ENCODE results near the gene TULP4.
"Not testable (repeated sequence)": the region's sequence is repeated elsewhere in the genome, so short reads cannot be mapped to it uniquely, and the experiment has no call there.

The TULP4 gene

DNA sequence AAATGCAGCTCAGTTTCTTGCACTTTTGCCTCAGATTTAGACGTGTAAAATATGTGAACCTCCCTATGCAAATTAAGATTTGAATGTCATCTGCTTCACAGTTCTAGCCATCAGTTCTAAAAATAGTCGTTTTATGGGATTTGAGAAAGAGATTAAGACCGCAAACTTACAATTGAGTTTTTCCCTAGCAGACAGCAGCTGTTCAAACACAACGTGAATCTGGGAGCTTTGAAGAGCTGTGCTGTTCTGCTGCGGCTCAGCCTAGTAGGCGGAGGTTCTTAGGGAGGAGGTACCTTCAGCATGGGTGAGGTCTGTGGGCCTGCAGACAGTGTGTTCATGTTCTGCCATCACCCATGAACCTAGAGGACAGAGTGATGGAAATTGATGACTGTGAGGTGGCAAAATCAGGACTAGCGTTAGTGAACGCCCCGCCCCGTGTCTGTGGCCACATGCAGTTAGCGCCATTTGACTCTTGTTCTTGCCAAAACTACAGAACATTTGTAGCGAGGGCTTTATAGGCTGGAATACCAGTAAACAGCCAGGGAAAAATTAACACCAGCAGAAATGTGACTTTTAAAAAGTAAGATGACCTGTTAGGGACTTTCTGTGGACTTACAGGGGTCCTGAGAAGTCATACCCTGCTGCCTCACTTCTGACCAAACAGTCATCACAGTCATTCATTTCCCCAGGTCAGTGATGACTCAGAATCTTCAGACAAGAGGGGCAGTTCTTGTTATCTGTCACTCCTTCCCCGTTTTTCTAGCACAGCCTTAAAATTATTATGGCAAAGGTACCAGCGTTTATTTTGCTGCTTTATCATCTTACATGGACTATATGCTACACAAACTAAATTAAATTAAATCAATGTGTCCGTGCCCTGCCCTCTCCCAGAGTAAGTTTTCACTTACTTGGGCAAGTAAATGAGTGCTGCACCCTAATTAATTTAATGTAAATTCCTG lies 163.4 kb downstream of the TULP4 start:
- peak; percentile 31 for DNase-seq

DNA sequence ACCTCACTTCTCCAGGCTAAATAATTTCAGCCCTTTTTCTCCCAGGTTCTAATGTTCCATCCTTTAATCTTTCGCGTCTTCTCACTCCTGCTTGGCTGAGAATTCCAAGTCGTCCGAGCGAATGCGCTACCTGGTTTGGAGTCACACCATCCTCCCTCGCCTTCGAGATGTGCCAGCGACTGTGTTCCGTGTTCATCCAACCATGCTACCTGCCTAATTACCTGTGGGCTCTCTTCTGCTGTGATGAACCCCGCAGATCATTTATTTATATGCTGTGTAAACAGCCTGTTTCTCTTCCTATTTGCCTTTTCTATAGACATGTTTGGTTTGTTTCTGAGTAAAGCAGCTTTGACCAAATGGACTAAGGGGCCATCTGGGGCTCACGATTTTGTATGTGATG lies 164.1 kb downstream of the TULP4 start:
- no peak for DNase-seq

DNA sequence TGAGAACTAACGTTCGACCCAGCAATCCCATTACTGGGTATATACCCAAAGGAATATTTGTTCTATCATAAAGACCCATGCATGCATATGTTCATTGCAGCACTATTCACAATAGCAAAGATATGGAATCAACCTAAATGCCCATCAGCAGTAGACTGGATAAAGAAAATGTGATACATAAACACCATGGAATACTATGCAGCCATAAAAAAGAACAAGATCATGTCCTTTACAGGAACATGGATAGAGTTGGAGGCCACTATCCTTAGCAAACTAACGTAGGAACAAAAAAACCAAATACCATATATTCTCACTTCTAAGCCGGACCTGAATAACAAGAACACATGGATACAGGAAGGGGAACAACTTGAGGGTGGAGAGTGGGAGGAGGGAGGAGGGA lies 165.5 kb downstream of the TULP4 start:
- not testable (repeated sequence) for DNase-seq

- no peak for DNase-seq
These were observed 168.7 kb downstream of the TULP4 start for GRCh38 chr6:158480989-158481388.

- DNase-seq = no peak
These were observed 169.6 kb downstream of the TULP4 start for GRCh38 chr6:158481690-158482473.

DNA sequence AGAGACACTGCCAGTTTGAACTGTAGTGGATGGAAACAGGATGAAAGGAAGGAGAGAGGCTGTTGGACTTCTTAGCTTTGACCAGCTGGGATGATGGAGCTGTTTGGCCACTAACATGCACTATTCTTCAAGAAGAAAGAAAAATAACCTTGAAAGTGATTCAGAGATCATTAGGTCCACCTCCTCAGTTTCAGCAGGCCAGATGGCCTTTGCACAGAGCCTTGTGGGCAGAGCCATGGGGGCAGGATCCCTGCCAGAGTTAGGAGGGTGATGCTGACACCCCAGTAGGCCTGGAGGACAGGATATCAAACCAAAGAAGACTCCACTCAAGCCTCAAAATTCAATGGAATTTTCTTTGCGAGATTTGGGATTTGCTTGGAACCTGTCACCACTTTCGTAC lies 173.2 kb downstream of the TULP4 start:
- DNase-seq = no peak

DNA sequence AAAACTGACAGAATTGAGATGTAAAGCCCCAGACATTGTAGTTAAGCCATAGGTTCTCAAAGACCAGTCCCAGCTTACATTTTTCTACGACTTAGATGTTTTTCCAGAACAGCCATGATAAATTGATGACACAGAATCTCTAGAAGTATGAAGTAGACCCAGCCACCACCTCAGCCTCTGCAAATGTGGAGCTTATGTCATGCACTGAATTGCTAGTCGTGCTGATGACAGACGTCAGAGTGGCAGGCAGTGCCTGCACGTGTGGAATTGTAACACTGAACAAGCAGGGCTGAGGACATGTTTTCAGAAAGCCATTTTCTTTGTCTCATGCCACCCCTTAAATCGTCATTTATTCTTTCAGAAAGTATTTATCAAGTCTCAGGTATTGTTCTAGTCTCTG lies 175.2 kb downstream of the TULP4 start:
- DNase-seq = no peak

GRCh38 chr6:158488065-158488464 lies 175.8 kb downstream of the TULP4 start:
- DNase-seq = no peak

GRCh38 chr6:158489441-158489840 lies 177.2 kb downstream of the TULP4 start:
- DNase-seq = no peak

DNA sequence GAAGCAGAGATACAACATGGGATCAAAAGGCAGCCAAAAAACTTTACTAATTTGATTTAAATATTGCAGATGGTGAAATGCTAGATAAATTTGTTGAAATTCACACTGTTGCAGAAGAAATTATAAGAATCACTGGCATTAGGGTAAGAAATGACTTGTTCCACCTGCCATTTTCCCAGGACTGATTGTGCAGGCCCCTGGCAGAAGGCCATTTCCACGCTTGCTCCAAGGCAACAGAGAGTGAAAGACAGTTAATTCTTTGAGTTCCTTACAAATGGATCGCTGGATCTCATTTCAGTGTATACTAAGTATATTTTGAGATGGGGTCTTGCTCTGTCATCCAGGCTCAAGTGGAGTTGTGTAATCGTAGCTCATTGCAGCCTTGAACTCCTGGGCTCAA lies 180.6 kb downstream of the TULP4 start:
- no peak for DNase-seq

DNA sequence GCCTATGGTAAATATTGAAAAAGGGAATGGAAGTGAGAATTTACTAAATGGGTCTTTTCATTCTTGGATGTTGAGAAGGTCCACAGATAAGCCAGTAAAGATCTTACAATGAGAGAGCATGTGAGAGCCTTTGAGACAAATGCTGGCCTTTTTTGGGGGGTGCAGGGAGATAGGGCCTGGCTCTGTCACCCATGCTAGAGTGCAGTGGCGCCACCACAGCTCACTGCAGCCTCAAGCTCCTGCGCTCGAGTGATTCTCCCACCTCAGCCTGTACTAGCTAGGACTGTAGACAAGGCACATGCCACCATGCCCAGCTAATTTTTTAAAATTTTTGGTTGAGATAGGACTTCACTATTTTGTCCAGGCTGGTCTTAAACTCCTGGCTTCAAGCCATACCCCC lies 184.4 kb downstream of the TULP4 start:
- no peak for DNase-seq

GRCh38 chr6:158497620-158498019 lies 185.4 kb downstream of the TULP4 start:
- DNase-seq = no peak

DNA sequence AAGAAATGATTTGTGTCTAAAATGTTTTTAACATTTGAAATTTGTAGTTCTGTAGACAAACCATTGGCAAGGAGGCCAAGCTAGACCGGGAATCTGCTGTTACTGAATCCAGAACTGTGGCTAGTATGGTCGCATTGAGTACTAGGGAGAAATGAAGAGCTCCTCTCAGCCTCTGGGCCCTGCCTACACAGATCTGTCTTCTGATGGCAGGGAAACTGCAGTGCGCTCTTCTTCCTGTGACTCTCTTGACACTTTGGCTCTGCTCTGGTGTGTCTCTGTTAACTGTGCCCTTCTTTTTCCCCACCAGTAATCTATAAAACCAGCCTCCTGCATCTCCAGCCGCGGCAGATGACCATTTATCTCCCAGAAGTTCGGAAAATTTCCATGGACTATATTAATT lies 186.1 kb downstream of the TULP4 start:
- no peak for DNase-seq

DNA sequence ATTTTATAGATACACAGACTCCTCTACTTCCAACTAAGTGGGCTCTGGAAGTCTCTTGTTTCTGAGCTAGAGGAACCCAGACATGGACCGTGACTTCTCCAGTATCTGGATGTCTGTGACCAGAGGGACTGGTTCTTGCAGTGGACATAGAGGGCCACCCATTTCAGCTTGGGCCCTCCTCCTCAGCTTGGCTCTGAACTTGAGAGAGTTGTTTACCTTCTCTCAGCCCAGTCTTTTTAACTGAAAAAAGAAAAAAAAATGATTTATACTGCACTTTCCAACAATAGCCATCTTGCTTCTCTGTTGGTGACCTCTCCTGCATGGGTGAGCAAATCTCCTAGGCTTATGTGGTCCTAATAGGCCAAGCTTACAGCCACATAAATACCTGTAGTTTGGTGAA lies 187.3 kb downstream of the TULP4 start:
- DNase-seq = no peak

- DNase-seq = no peak
These were observed 187.9 kb downstream of the TULP4 start for GRCh38 chr6:158500016-158500735.

DNA sequence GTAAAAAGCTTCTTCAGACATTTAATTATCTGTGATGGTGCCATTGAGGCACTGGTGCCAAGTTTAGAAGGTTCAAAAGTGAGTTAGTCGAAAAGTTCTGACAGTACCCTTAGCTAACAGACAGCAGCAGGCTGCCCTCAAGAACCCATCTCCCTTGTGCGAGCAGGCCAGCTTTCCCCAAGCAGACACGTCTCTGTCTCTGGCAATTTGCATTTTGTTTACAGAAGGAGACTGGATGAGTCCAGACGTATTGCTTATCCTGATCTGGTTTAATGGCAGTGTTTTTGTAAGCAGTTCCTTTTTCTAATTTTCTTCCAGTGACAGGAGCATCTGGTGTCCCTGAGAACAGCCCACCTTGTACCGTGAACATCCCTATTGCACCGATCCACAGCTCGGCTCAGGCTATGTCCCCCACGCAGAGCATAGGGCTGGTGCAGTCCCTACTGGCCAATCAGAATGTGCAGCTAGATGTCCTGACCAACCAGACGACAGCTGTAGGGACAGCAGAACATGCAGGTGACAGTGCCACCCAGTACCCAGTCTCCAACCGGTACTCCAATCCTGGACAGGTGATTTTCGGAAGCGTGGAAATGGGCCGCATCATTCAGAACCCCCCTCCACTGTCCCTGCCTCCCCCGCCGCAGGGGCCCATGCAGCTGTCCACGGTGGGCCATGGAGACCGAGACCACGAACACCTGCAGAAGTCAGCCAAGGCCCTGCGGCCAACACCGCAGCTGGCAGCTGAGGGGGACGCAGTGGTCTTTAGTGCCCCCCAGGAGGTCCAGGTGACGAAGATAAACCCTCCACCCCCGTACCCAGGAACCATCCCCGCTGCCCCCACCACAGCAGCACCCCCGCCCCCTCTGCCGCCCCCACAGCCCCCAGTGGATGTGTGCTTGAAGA lies 189.3 kb downstream of the TULP4 start:
- no peak for DNase-seq

GRCh38 chr6:158502263-158502950 lies 190.1 kb downstream of the TULP4 start:
- DNase-seq = no peak

DNA sequence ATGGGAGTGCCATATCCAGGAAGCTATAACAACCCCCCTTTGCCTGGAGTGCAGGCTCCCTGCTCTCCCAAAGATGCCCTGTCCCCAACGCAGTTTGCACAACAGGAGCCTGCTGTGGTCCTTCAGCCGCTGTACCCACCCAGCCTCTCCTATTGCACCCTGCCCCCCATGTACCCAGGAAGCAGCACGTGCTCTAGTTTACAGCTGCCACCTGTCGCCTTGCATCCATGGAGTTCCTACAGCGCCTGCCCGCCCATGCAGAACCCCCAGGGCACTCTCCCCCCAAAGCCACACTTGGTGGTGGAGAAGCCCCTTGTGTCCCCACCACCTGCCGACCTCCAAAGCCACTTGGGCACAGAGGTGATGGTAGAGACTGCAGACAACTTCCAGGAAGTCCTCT lies 191.0 kb downstream of the TULP4 start:
- no peak for DNase-seq

DNA sequence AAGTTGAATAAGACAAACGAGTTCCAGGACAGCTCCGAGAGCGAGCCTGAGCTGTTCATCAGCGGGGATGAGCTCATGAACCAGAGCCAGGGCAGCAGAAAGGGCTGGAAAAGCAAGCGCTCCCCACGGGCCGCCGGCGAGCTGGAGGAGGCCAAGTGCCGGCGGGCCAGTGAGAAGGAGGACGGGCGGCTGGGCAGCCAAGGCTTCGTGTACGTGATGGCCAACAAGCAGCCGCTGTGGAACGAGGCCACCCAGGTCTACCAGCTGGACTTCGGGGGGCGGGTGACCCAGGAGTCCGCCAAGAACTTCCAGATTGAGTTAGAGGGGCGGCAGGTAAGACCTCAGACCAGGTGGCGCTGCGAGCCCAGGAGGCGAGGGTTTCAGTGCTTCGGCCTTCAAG lies 191.6 kb downstream of the TULP4 start:
- DNase-seq = no peak

DNA sequence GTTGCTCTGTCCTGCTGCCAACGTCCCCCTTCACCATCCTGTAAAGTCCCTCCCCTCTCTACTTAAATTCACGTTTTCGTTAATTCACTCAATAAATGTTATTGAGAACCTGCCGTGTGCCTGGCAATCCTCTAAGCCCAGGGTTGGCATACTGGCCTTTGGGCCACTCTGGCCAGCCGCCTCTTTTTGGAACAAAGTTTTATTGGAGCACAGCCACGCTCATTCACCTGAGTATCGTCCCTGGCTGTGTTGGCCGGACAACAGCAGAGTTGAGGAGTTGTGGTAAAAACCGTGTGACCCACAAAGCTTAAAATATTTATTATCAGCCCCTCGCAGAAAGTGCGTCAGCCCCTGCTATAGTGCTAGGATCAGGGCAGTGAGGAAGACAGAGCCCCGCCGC lies 192.9 kb downstream of the TULP4 start:
- no peak for DNase-seq

DNA sequence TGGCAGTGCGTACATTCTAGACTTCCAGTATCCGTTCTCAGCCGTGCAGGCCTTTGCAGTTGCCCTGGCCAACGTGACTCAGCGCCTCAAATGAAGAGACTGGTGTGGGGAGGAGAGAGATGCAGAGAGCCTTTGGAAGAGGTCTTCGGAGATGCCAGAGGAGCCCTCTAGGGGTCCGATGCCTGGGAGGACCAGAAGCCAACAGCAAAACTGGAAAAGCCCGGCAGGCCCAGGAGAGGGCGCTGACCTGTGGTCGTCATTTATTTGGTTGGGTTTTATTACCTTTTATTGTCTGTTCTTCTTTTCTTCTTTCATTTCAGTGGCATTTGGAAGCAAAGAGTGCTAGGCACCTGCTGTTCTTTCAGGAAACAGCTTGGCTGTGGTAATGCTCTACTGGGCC lies 194.3 kb downstream of the TULP4 start:
- no peak for DNase-seq

GRCh38 chr6:158507174-158507573 lies 194.9 kb downstream of the TULP4 start:
- DNase-seq = no peak

Measured in femur (tissue), 1 donor.